NT2/D1 (cell line): ENCODE data around the gene VBP1.
A peak's percentile ranks its signal among the peaks of the same experiment; 100 is the strongest.

Experiments used
- SUZ12 ChIP-seq: IDR thresholded peaks from 2 replicates; pipeline ENCODE4 v1.6.1; 2011; ENCODE audit not compliant: insufficient read length, insufficient read depth; ENCODE audit errors: extremely low read depth
- YY1 ChIP-seq: IDR thresholded peaks from 2 replicates; pipeline ENCODE4 v1.6.1; 2011; ENCODE audit not compliant: insufficient read length, insufficient read depth
- ZNF274 ChIP-seq: IDR thresholded peaks from 2 replicates; pipeline ENCODE4 v1.6.1; 2011; ENCODE audit warnings: mild to moderate bottlenecking, low read depth, low read length

GRCh38 chrX:155216179-155216939 lies at the start of gene VBP1:
- TF ChIP-seq YY1: peak; percentile 52
- TF ChIP-seq ZNF274: no peak
- no peak for TF ChIP-seq SUZ12
